SK-N-SH treated with all-trans-retinoic acid at 6 μM for 48 hours (cell line): ENCODE results near the gene JPT2.
A peak's percentile ranks its signal among the peaks of the same experiment; 100 is the strongest.

Source experiments
- ATAC-seq: fragments of 200-7000 bp; cut with Tn5 transposase; 3 replicates; pipeline ENCODE4 v1.9.1; 2020; ENCODE audit warnings: mild to moderate bottlenecking, moderate library complexity
- ARNTL ChIP-seq: fragments of 450-650 bp; formaldehyde crosslinking; IDR thresholded peaks from 2 replicates; pipeline ENCODE4 v1.5.0; 2020; ENCODE audit warnings: low read depth, mild to moderate bottlenecking, moderate library complexity, borderline replicate concordance
- BACH2 ChIP-seq: fragments of 250-450 bp; sonication (Bioruptor Pico); IDR thresholded peaks from 2 replicates; pipeline ENCODE4 v1.9.0; 2021; ENCODE audit warnings: mild to moderate bottlenecking, borderline replicate concordance
- CSDC2 ChIP-seq: fragments of 250-450 bp; sonication (Bioruptor Pico); IDR thresholded peaks from 2 replicates; pipeline ENCODE4 v1.5.0; 2020; ENCODE audit warnings: mild to moderate bottlenecking, moderate library complexity
- ESRRG ChIP-seq: fragments of 250-450 bp; sonication (Bioruptor Pico); IDR thresholded peaks from 2 replicates; pipeline ENCODE4 v1.6.1; 2021; ENCODE audit warnings: mild to moderate bottlenecking
- GLIS3 ChIP-seq: fragments of 250-450 bp; sonication (Bioruptor Pico); IDR thresholded peaks from 2 replicates; pipeline ENCODE4 v1.5.0; 2020; ENCODE audit warnings: mild to moderate bottlenecking, moderate library complexity
- ISL1 ChIP-seq: fragments of 250-450 bp; sonication (Bioruptor Pico); IDR thresholded peaks from 2 replicates; pipeline ENCODE4 v2.1.2; 2022; ENCODE audit warnings: mild to moderate bottlenecking, moderate library complexity
- OSR1 ChIP-seq: fragments of 250-450 bp; sonication (Bioruptor Pico); IDR thresholded peaks from 2 replicates; pipeline ENCODE4 v1.8.0; 2022; ENCODE audit warnings: moderate library complexity, mild to moderate bottlenecking, inconsistent platforms
- RARB ChIP-seq: fragments of 250-450 bp; sonication (Bioruptor Pico); IDR thresholded peaks from 2 replicates; pipeline ENCODE4 v1.8.0; 2021; ENCODE audit warnings: mild to moderate bottlenecking, moderate library complexity
- SNAI2 ChIP-seq: fragments of 250-450 bp; sonication (Bioruptor Pico); IDR thresholded peaks from 2 replicates; pipeline ENCODE4 v1.5.0; 2020; ENCODE audit warnings: mild to moderate bottlenecking, moderate library complexity
- TCF4 ChIP-seq: fragments of 250-450 bp; sonication (Bioruptor Pico); IDR thresholded peaks from 2 replicates; pipeline ENCODE4 v1.8.0; 2021; ENCODE audit warnings: mild to moderate bottlenecking, moderate library complexity, borderline replicate concordance
- TOX ChIP-seq: fragments of 250-450 bp; sonication (Bioruptor Pico); IDR thresholded peaks from 2 replicates; pipeline ENCODE4 v1.8.0; 2021; ENCODE audit warnings: mild to moderate bottlenecking, moderate library complexity, borderline replicate concordance
- ZC3H10 ChIP-seq: fragments of 250-450 bp; sonication (Bioruptor Pico); IDR thresholded peaks from 2 replicates; pipeline ENCODE4 v1.5.1; 2021; ENCODE audit warnings: mild to moderate bottlenecking, moderate library complexity
- ZFP3 ChIP-seq: fragments of 250-450 bp; sonication (Bioruptor Pico); IDR thresholded peaks from 2 replicates; pipeline ENCODE4 v1.5.0; 2020; ENCODE audit warnings: mild to moderate bottlenecking, moderate library complexity
- ZFP30 ChIP-seq: fragments of 450-650 bp; formaldehyde crosslinking; IDR thresholded peaks from 2 replicates; pipeline ENCODE4 v1.5.0; 2022; ENCODE audit warnings: mild to moderate bottlenecking, moderate library complexity
- ZNF565 ChIP-seq: fragments of 450-650 bp; formaldehyde crosslinking; conservative IDR thresholded peaks from 2 replicates; pipeline ENCODE4 v1.5.0; 2020; ENCODE audit warnings: low read depth, mild to moderate bottlenecking, moderate library complexity
- ZNF70 ChIP-seq: fragments of 450-650 bp; formaldehyde crosslinking; IDR thresholded peaks from 2 replicates; pipeline ENCODE4 v1.5.0; 2020; ENCODE audit warnings: mild to moderate bottlenecking, moderate library complexity
- TF ChIP-seq, protein P1 (sequence below): fragments of 250-450 bp; sonication (Bioruptor Pico); IDR thresholded peaks from 2 replicates; pipeline ENCODE4 v1.8.0; 2021; ENCODE audit warnings: low read depth, mild to moderate bottlenecking, moderate library complexity, borderline replicate concordance
- TF ChIP-seq, protein P2 (sequence below): fragments of 250-450 bp; sonication (Bioruptor Pico); IDR thresholded peaks from 2 replicates; pipeline ENCODE4 v1.5.1; 2021; ENCODE audit warnings: mild to moderate bottlenecking, moderate library complexity
- TF ChIP-seq, protein P3 (sequence below): fragments of 250-450 bp; sonication (Bioruptor Pico); IDR thresholded peaks from 2 replicates; pipeline ENCODE4 v1.5.0; 2020; ENCODE audit warnings: mild to moderate bottlenecking, moderate library complexity
- TF ChIP-seq, protein P4 (sequence below): fragments of 250-450 bp; sonication (Bioruptor Pico); IDR thresholded peaks from 2 replicates; pipeline ENCODE4 v1.8.0; 2020; ENCODE audit warnings: mild to moderate bottlenecking, moderate library complexity, borderline replicate concordance
- TF ChIP-seq, protein P5 (sequence below): fragments of 250-450 bp; sonication (Bioruptor Pico); IDR thresholded peaks from 2 replicates; pipeline ENCODE4 v1.5.1; 2020; ENCODE audit warnings: low read depth, mild to moderate bottlenecking, moderate library complexity

Gene JPT2

DNA sequence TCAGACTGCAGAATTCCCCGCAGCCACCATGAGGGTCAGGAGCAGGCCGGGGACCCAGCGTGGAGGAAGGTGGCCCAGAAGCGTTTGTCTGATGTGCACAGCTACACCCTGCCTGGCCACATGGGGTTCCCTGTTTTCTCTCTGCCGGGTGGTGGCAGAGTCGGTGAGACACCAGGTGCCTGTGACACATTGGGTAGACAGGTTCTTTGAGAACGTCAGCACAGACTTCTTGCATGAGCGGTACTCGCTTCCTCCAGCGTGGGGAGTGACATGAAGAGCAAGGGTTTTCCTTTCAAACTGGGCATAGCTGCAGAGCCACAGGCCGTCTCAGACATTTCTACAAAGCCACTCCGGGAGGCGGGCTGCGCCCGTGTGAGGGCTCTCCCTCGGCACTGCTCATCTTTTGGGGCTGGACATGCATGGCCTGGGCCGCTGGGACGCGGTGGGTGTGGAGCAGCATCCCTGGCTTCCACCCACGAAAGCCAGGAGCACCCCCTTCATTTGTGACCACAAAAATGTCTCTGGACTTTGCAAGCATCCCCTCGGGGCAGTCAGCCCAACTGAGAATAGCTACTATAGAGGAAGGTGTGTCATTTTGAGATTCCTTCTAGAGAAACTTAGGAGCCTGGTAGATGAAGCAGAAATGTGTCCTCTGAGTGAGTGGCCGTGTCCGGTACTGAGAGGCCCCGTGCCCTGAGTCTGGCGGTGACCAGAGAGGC, 67.3 kb downstream of the JPT2 start (continued):
- TF ChIP-seq, protein P1, sequence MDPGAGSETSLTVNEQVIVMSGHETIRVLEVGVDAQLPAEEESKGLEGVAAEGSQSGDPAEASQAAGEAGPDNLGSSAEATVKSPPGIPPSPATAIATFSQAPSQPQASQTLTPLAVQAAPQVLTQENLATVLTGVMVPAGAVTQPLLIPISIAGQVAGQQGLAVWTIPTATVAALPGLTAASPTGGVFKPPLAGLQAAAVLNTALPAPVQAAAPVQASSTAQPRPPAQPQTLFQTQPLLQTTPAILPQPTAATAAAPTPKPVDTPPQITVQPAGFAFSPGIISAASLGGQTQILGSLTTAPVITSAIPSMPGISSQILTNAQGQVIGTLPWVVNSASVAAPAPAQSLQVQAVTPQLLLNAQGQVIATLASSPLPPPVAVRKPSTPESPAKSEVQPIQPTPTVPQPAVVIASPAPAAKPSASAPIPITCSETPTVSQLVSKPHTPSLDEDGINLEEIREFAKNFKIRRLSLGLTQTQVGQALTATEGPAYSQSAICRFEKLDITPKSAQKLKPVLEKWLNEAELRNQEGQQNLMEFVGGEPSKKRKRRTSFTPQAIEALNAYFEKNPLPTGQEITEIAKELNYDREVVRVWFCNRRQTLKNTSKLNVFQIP (CRISPR knock-in tag), result no peak
- TF ChIP-seq SNAI2 (no peak), ZFP3 (CRISPR knock-in tag) (no peak), BACH2 (CRISPR knock-in tag) (no peak)
- TF ChIP-seq, all 23 proteins: peak for 0

DNA sequence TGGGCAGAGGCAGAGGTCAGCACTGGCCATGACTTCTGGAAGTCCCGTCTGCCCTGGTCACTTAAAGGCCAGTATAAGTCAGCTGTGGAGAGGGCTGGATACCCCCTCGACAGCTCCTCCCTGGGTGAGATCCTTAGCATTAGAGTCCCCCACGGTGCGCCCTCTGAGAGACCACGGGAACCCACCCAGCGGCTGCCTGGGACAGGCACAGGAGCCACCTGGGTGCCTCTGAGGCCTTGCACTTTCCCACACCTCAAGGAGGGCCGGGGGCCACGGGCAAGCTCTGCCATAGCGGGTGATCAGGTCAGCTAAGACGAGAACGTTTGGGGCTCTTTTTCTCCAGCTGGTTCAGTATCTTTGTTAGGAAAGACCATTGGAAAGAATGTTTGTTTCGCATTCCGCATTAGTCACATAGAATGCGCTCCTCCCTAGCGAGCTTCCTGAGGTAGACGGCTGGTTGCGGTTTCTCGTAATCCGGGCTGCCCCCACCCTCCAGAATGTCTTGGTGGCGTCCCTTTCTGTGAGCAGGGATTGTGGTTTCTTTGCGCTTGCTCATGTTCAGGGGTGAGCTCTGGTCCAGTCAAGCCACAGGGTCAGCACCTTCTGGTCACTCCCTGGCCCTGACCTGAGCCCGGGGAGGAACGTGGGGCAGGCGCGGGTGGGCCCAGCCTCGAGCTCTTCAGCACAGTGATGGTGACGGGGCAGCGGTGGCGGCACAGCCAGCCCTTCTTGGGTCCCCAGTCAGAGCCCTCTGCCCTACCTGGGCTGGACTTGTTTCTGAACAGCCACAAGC, 68.0 kb downstream of the JPT2 start:
- ATAC-seq, result peak; percentile 54
- TF ChIP-seq BACH2 (CRISPR knock-in tag) (no peak), ZFP30 (CRISPR knock-in tag) (no peak), TOX (CRISPR knock-in tag) (no peak), ZC3H10 (CRISPR knock-in tag) (no peak), GLIS3 (CRISPR knock-in tag) (no peak), ISL1 (CRISPR knock-in tag) (no peak), ZNF70 (CRISPR knock-in tag) (no peak), RARB (CRISPR knock-in tag) (no peak), ESRRG (CRISPR knock-in tag) (no peak), OSR1 (CRISPR knock-in tag) (no peak), ARNTL (CRISPR knock-in tag) (no peak), SNAI2 (no peak), CSDC2 (CRISPR knock-in tag) (no peak), TCF4 (CRISPR knock-in tag) (no peak), ZNF565 (CRISPR knock-in tag) (no peak)
- TF ChIP-seq, protein P2, sequence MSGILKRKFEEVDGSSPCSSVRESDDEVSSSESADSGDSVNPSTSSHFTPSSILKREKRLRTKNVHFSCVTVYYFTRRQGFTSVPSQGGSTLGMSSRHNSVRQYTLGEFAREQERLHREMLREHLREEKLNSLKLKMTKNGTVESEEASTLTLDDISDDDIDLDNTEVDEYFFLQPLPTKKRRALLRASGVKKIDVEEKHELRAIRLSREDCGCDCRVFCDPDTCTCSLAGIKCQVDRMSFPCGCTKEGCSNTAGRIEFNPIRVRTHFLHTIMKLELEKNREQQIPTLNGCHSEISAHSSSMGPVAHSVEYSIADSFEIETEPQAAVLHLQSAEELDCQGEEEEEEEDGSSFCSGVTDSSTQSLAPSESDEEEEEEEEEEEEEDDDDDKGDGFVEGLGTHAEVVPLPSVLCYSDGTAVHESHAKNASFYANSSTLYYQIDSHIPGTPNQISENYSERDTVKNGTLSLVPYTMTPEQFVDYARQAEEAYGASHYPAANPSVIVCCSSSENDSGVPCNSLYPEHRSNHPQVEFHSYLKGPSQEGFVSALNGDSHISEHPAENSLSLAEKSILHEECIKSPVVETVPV (CRISPR knock-in tag), result no peak
- TF ChIP-seq, protein P3, sequence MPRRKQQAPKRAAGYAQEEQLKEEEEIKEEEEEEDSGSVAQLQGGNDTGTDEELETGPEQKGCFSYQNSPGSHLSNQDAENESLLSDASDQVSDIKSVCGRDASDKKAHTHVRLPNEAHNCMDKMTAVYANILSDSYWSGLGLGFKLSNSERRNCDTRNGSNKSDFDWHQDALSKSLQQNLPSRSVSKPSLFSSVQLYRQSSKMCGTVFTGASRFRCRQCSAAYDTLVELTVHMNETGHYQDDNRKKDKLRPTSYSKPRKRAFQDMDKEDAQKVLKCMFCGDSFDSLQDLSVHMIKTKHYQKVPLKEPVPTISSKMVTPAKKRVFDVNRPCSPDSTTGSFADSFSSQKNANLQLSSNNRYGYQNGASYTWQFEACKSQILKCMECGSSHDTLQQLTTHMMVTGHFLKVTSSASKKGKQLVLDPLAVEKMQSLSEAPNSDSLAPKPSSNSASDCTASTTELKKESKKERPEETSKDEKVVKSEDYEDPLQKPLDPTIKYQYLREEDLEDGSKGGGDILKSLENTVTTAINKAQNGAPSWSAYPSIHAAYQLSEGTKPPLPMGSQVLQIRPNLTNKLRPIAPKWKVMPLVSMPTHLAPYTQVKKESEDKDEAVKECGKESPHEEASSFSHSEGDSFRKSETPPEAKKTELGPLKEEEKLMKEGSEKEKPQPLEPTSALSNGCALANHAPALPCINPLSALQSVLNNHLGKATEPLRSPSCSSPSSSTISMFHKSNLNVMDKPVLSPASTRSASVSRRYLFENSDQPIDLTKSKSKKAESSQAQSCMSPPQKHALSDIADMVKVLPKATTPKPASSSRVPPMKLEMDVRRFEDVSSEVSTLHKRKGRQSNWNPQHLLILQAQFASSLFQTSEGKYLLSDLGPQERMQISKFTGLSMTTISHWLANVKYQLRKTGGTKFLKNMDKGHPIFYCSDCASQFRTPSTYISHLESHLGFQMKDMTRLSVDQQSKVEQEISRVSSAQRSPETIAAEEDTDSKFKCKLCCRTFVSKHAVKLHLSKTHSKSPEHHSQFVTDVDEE (CRISPR knock-in tag), result no peak
- TF ChIP-seq, protein P4, sequence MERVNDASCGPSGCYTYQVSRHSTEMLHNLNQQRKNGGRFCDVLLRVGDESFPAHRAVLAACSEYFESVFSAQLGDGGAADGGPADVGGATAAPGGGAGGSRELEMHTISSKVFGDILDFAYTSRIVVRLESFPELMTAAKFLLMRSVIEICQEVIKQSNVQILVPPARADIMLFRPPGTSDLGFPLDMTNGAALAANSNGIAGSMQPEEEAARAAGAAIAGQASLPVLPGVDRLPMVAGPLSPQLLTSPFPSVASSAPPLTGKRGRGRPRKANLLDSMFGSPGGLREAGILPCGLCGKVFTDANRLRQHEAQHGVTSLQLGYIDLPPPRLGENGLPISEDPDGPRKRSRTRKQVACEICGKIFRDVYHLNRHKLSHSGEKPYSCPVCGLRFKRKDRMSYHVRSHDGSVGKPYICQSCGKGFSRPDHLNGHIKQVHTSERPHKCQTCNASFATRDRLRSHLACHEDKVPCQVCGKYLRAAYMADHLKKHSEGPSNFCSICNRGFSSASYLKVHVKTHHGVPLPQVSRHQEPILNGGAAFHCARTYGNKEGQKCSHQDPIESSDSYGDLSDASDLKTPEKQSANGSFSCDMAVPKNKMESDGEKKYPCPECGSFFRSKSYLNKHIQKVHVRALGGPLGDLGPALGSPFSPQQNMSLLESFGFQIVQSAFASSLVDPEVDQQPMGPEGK (CRISPR knock-in tag), result no peak
- TF ChIP-seq, protein P5, sequence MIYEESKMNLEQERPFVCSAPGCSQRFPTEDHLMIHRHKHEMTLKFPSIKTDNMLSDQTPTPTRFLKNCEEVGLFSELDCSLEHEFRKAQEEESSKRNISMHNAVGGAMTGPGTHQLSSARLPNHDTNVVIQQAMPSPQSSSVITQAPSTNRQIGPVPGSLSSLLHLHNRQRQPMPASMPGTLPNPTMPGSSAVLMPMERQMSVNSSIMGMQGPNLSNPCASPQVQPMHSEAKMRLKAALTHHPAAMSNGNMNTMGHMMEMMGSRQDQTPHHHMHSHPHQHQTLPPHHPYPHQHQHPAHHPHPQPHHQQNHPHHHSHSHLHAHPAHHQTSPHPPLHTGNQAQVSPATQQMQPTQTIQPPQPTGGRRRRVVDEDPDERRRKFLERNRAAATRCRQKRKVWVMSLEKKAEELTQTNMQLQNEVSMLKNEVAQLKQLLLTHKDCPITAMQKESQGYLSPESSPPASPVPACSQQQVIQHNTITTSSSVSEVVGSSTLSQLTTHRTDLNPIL (CRISPR knock-in tag), result no peak
